GM23338 (cell line): Measurements from ENCODE around the gene SRF.

Experiments
- CREB1 ChIP-seq: fragments of 250-450 bp; sonication (Bioruptor Pico); IDR thresholded peaks from 2 replicates; pipeline ENCODE4 v1.5.0; 2020; ENCODE audit warnings: low read depth, mild to moderate bottlenecking, moderate library complexity
- EZH2 ChIP-seq: fragments of 200-600 bp; sonication (generic); IDR thresholded peaks from one replicate; pipeline ENCODE4 v1.8.0; 2017; ENCODE audit warnings: antibody characterized with exemption, mild to moderate bottlenecking, low read depth; ENCODE audit not compliant: unreplicated experiment
- EZH2phosphoT487 ChIP-seq: fragments of 200-600 bp; sonication (generic); IDR thresholded peaks from one replicate; pipeline ENCODE4 v1.8.1; 2018; ENCODE audit warnings: antibody characterized with exemption; ENCODE audit not compliant: unreplicated experiment
- JUNB ChIP-seq: IDR thresholded peaks from one replicate; pipeline ENCODE4 v1.6.1; 2016; ENCODE audit warnings: antibody characterized with exemption; ENCODE audit not compliant: unreplicated experiment
- POLR2AphosphoS5 ChIP-seq: IDR thresholded peaks from 2 replicates; pipeline ENCODE4 v1.6.1; 2016; ENCODE audit warnings: antibody characterized with exemption, low read depth
- STAT1 ChIP-seq: IDR thresholded peaks from one replicate; pipeline ENCODE4 v1.6.1; 2016; ENCODE audit warnings: antibody characterized with exemption; ENCODE audit not compliant: unreplicated experiment
- ZNF114 ChIP-seq: fragments of 250-450 bp; sonication (Bioruptor Pico); IDR thresholded peaks from 2 replicates; pipeline ENCODE4 v1.5.0; 2020; ENCODE audit warnings: mild to moderate bottlenecking, moderate library complexity
- TF ChIP-seq, protein P1 (sequence below), 2 experiments: fragments of 200-600 bp in 1 of 2; sonication (generic) in 1 of 2; conservative IDR thresholded peaks; 2 replicates each; pipeline versions ENCODE4 v1.5.1 to v1.6.1; 2016 to 2017; ENCODE audit warnings: antibody characterized with exemption in 2 of 2, low read depth in 2 of 2, mild to moderate bottlenecking in 2 of 2, moderate library complexity in 1 of 2
- TF ChIP-seq, protein P2 (sequence below): IDR thresholded peaks from one replicate; pipeline ENCODE4 v1.6.1; 2018; ENCODE audit warnings: antibody characterized with exemption; ENCODE audit not compliant: unreplicated experiment
- TF ChIP-seq, protein P3 (sequence below): IDR thresholded peaks from 2 replicates; pipeline ENCODE4 v1.6.1; 2016; ENCODE audit warnings: antibody characterized with exemption

DNA sequence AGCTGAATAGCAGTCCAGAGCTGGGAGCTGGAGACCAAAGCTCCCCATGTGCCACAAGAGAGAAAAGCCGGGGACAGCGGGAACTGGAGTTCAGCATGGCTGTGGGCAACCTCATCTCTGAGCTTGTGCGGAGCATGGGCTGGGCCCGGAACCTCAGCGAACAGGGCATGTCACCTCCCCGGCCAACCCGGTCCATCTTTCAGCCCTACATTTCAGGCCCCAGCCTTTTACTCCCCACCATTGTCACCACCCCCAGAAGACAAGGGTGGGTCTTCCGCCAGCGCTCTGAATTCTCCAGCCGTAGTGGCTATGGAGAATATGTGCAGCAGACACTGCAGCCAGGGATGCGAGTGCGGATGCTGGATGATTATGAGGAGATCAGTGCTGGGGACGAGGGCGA lies 14.9 kb downstream of the SRF start:
- TF ChIP-seq POLR2AphosphoS5, result no peak
- TF ChIP-seq, protein P1, sequence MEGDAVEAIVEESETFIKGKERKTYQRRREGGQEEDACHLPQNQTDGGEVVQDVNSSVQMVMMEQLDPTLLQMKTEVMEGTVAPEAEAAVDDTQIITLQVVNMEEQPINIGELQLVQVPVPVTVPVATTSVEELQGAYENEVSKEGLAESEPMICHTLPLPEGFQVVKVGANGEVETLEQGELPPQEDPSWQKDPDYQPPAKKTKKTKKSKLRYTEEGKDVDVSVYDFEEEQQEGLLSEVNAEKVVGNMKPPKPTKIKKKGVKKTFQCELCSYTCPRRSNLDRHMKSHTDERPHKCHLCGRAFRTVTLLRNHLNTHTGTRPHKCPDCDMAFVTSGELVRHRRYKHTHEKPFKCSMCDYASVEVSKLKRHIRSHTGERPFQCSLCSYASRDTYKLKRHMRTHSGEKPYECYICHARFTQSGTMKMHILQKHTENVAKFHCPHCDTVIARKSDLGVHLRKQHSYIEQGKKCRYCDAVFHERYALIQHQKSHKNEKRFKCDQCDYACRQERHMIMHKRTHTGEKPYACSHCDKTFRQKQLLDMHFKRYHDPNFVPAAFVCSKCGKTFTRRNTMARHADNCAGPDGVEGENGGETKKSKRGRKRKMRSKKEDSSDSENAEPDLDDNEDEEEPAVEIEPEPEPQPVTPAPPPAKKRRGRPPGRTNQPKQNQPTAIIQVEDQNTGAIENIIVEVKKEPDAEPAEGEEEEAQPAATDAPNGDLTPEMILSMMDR (conservative IDR thresholded peaks at IDR 0.05; ENCODE audit: low read depth in 2 of 2), result no peak
- no peak for TF ChIP-seq ZNF114 (CRISPR knock-in tag)
- TF ChIP-seq EZH2, result no peak
- TF ChIP-seq CREB1, result no peak
- TF ChIP-seq JUNB, result no peak
- TF ChIP-seq, protein P2, sequence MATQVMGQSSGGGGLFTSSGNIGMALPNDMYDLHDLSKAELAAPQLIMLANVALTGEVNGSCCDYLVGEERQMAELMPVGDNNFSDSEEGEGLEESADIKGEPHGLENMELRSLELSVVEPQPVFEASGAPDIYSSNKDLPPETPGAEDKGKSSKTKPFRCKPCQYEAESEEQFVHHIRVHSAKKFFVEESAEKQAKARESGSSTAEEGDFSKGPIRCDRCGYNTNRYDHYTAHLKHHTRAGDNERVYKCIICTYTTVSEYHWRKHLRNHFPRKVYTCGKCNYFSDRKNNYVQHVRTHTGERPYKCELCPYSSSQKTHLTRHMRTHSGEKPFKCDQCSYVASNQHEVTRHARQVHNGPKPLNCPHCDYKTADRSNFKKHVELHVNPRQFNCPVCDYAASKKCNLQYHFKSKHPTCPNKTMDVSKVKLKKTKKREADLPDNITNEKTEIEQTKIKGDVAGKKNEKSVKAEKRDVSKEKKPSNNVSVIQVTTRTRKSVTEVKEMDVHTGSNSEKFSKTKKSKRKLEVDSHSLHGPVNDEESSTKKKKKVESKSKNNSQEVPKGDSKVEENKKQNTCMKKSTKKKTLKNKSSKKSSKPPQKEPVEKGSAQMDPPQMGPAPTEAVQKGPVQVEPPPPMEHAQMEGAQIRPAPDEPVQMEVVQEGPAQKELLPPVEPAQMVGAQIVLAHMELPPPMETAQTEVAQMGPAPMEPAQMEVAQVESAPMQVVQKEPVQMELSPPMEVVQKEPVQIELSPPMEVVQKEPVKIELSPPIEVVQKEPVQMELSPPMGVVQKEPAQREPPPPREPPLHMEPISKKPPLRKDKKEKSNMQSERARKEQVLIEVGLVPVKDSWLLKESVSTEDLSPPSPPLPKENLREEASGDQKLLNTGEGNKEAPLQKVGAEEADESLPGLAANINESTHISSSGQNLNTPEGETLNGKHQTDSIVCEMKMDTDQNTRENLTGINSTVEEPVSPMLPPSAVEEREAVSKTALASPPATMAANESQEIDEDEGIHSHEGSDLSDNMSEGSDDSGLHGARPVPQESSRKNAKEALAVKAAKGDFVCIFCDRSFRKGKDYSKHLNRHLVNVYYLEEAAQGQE, result no peak
- TF ChIP-seq EZH2phosphoT487, result no peak
- TF ChIP-seq STAT1, result no peak
- TF ChIP-seq, protein P3, sequence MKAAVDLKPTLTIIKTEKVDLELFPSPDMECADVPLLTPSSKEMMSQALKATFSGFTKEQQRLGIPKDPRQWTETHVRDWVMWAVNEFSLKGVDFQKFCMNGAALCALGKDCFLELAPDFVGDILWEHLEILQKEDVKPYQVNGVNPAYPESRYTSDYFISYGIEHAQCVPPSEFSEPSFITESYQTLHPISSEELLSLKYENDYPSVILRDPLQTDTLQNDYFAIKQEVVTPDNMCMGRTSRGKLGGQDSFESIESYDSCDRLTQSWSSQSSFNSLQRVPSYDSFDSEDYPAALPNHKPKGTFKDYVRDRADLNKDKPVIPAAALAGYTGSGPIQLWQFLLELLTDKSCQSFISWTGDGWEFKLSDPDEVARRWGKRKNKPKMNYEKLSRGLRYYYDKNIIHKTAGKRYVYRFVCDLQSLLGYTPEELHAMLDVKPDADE, result no peak
